ENCODE measurements around the gene ATXN2.

ATXN2 gene

GRCh38 chr12:111546758-111547383, 52.2 kb downstream of the ATXN2 start:
- TF ChIP-seq CTCF (IDR thresholded peaks at IDR 0.05; ENCODE audit: insufficient read depth, low read depth, low read length, missing control alignments) = no peak
- DNase-seq (ENCODE audit: low read depth) = peak; percentile 32

GRCh38 chr12:111546171-111546570, 52.9 kb downstream of the ATXN2 start:
- no peak for TF ChIP-seq CTCF (IDR thresholded peaks at IDR 0.05; ENCODE audit: insufficient read depth, low read depth, low read length, missing control alignments)
- H3K4me3 ChIP-seq (ENCODE audit: low read length) = no peak overlapping the region
- no peak for DNase-seq (ENCODE audit: low read depth)

More at GRCh38 chr12:111546758-111547383, 52.2 kb downstream of the ATXN2 start:
- H3K4me3 ChIP-seq (ENCODE audit: low read length) = no peak overlapping the region

GRCh38 chr12:111544032-111544431, 55.1 kb downstream of the ATXN2 start:
- TF ChIP-seq CTCF (IDR thresholded peaks at IDR 0.05; ENCODE audit: insufficient read depth, low read depth, low read length, missing control alignments) = no peak
- no peak overlapping the region for H3K4me3 ChIP-seq (ENCODE audit: low read length)
- no peak for DNase-seq (ENCODE audit: low read depth)

- TF ChIP-seq CTCF (IDR thresholded peaks at IDR 0.05; ENCODE audit: insufficient read depth, low read depth, low read length, missing control alignments) = no peak
- H3K4me3 ChIP-seq (ENCODE audit: low read length) = no peak overlapping the region
- no peak for DNase-seq (ENCODE audit: low read depth)
Measured at GRCh38 chr12:111532751-111533150, 66.4 kb downstream of the ATXN2 start.

GRCh38 chr12:111529424-111530368, 69.4 kb downstream of the ATXN2 start:
- no peak overlapping the region for H3K4me3 ChIP-seq (ENCODE audit: low read length)
- peak; percentile 67 for DNase-seq (ENCODE audit: low read depth)
- peak; percentile 79 for TF ChIP-seq CTCF (IDR thresholded peaks at IDR 0.05; ENCODE audit: insufficient read depth, low read depth, low read length, missing control alignments)

- DNase-seq (ENCODE audit: low read depth) = no peak
- TF ChIP-seq CTCF (IDR thresholded peaks at IDR 0.05; ENCODE audit: insufficient read depth, low read depth, low read length, missing control alignments) = no peak
- no peak overlapping the region for H3K4me3 ChIP-seq (ENCODE audit: low read length)
Measured at GRCh38 chr12:111523587-111524167, 75.4 kb downstream of the ATXN2 start.
